Activated naive CD4-positive, alpha-beta T cell treated with anti-CD3 and anti-CD28 coated beads, Interleukin-2, amount 50 U/mL, for 16 hours (primary cell): ENCODE data around the gene SAYSD1.
A peak's percentile ranks its signal among the peaks of the same experiment; 100 is the strongest.

Experiments
- DNase-seq: peaks from one replicate; pipeline ENCODE4 v3.0.0-alpha.2; 2020

Gene SAYSD1

GRCh38 chr6:39107641-39108040 is 7.3 kb downstream of the SAYSD1 start:
- no peak for DNase-seq

GRCh38 chr6:39107034-39107433 is 8.0 kb downstream of the SAYSD1 start:
- DNase-seq, result no peak

- DNase-seq, result no peak
These were observed 10.5 kb downstream of the SAYSD1 start for GRCh38 chr6:39104528-39104927.

GRCh38 chr6:39102821-39103136 is 12.2 kb downstream of the SAYSD1 start:
- DNase-seq, result no peak

- DNase-seq, result peak; percentile 22
These were observed 12.7 kb downstream of the SAYSD1 start for GRCh38 chr6:39102071-39102820.

- no peak for DNase-seq
These were observed 14.6 kb downstream of the SAYSD1 start for GRCh38 chr6:39100358-39100757.

GRCh38 chr6:39095578-39095977 is 19.4 kb downstream of the SAYSD1 start:
- DNase-seq, result no peak

- no peak for DNase-seq
These were observed 21.8 kb downstream of the SAYSD1 start for GRCh38 chr6:39093149-39093708.

- no peak for DNase-seq
These were observed 22.9 kb downstream of the SAYSD1 start for GRCh38 chr6:39092124-39092523.

GRCh38 chr6:39091220-39091619 is 23.8 kb downstream of the SAYSD1 start:
- no peak for DNase-seq

GRCh38 chr6:39090036-39090435 is 24.9 kb downstream of the SAYSD1 start:
- DNase-seq, result no peak

- no peak for DNase-seq
These were observed 26.7 kb downstream of the SAYSD1 start for GRCh38 chr6:39088331-39088730.

- DNase-seq, result no peak
These were observed 27.8 kb downstream of the SAYSD1 start for GRCh38 chr6:39087197-39087596.

- no peak for DNase-seq
These were observed 28.3 kb downstream of the SAYSD1 start for GRCh38 chr6:39086711-39087110.

GRCh38 chr6:39086294-39086693 is 28.7 kb downstream of the SAYSD1 start:
- no peak for DNase-seq

- DNase-seq, result no peak
These were observed 29.7 kb downstream of the SAYSD1 start for GRCh38 chr6:39085129-39085797.

GRCh38 chr6:39084506-39084905 is 30.5 kb downstream of the SAYSD1 start:
- no peak for DNase-seq

- DNase-seq, result no peak
These were observed 31.8 kb downstream of the SAYSD1 start for GRCh38 chr6:39083231-39083634.

- no peak for DNase-seq
These were observed 32.7 kb downstream of the SAYSD1 start for GRCh38 chr6:39082310-39082709.

- DNase-seq, result no peak
These were observed 34.6 kb downstream of the SAYSD1 start for GRCh38 chr6:39080246-39080875.

GRCh38 chr6:39079197-39080125 is 35.5 kb downstream of the SAYSD1 start:
- DNase-seq, result no peak

GRCh38 chr6:39078695-39079094 is 36.3 kb downstream of the SAYSD1 start:
- no peak for DNase-seq
